Activated naive CD4-positive, alpha-beta T cell treated with Interleukin-2 at 50 U/mL for 16 hours (primary cell): ENCODE measurements around the gene CDKAL1.
"Not testable (repeated sequence)": the region's sequence is repeated elsewhere in the genome, so short reads cannot be mapped to it uniquely, and the experiment has no call there.

ENCODE experiments used
- DNase-seq: peaks from one replicate; pipeline ENCODE4 v3.0.0-alpha.2; 2020

The CDKAL1 gene

GRCh38 chr6:20644667-20645370, 110.6 kb downstream of the CDKAL1 start:
- DNase-seq, result no peak

GRCh38 chr6:20645572-20645971, 111.3 kb downstream of the CDKAL1 start:
- DNase-seq, result not testable (repeated sequence)

GRCh38 chr6:20647585-20647984, 113.3 kb downstream of the CDKAL1 start:
- no peak for DNase-seq

- DNase-seq, result not testable (repeated sequence)
These were observed 115.6 kb downstream of the CDKAL1 start for GRCh38 chr6:20649696-20650470.

- no peak for DNase-seq
These were observed 118.2 kb downstream of the CDKAL1 start for GRCh38 chr6:20652299-20653084.

- no peak for DNase-seq
These were observed 118.8 kb downstream of the CDKAL1 start for GRCh38 chr6:20653085-20653479.

- DNase-seq, result no peak
These were observed 121.1 kb downstream of the CDKAL1 start for GRCh38 chr6:20655317-20655716.

GRCh38 chr6:20657274-20657800, 123.1 kb downstream of the CDKAL1 start:
- no peak for DNase-seq

GRCh38 chr6:20658053-20658452, 123.8 kb downstream of the CDKAL1 start:
- DNase-seq, result no peak

- DNase-seq, result no peak
These were observed 124.3 kb downstream of the CDKAL1 start for GRCh38 chr6:20658516-20658915.

- no peak for DNase-seq
These were observed 126.3 kb downstream of the CDKAL1 start for GRCh38 chr6:20660534-20660933.

- DNase-seq, result no peak
These were observed 127.5 kb downstream of the CDKAL1 start for GRCh38 chr6:20661721-20662120.

GRCh38 chr6:20664250-20664649, 130.0 kb downstream of the CDKAL1 start:
- no peak for DNase-seq

- no peak for DNase-seq
These were observed 131.0 kb downstream of the CDKAL1 start for GRCh38 chr6:20665290-20665689.

GRCh38 chr6:20669571-20670314, 135.5 kb downstream of the CDKAL1 start:
- DNase-seq, result no peak

GRCh38 chr6:20670750-20671149, 136.5 kb downstream of the CDKAL1 start:
- no peak for DNase-seq

GRCh38 chr6:20672038-20672437, 137.8 kb downstream of the CDKAL1 start:
- no peak for DNase-seq

GRCh38 chr6:20673458-20673857, 139.2 kb downstream of the CDKAL1 start:
- no peak for DNase-seq

- no peak for DNase-seq
These were observed 140.4 kb downstream of the CDKAL1 start for GRCh38 chr6:20674664-20675063.

- no peak for DNase-seq
These were observed 144.6 kb downstream of the CDKAL1 start for GRCh38 chr6:20678831-20679352.

- DNase-seq, result no peak
These were observed 146.5 kb downstream of the CDKAL1 start for GRCh38 chr6:20680697-20681165.

- DNase-seq, result no peak
These were observed 147.0 kb downstream of the CDKAL1 start for GRCh38 chr6:20681243-20681684.
